ENCODE results near the gene WDR26. TPM values are rescaled to one million over a fixed set of nuclear protein-coding genes. Genes with fewer than 3 reads are reported as not detected.

Gene WDR26
- total RNA-seq, 3 donors from 2014 or later, result 88.5 to 108 (median 108) TPM

DNA sequence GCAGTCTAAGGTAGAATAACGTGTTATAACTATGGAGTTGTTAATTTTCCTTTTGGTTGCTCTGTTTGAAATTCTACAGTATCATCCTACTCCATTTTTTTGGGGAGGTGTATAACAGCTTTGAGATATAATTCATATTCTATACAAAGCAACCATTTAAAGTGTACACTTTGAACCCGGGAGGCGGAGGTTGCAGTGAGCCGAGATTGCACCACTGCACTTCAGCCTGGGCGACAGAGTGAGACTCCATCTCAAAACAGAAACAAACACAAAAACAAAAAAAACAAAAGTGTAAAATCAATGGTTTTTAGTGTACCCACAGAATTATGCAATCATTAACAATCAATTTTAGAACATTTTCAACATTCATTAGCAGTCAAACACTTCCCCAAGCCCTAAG lies 44.1 kb downstream of the WDR26 start:
- no peaks in the 10 kb centered on the region for H3K27me3 ChIP-seq
- H3K27ac ChIP-seq, result no peak overlapping the region
- peaks cover 0 to 4% of the 10 kb centered on the region in 2 donors for H3K4me1 ChIP-seq
- H3K4me3 ChIP-seq, result no peak overlapping the region
- no peaks in the 10 kb centered on the region for H3K9me3 ChIP-seq
- no peak for DNase-seq (ENCODE audit: low spot score in 2 of 2)
- TF ChIP-seq POLR2AphosphoS5 (IDR thresholded peaks at IDR 0.05) (no peak), POLR2A (IDR thresholded peaks at IDR 0.05) (no peak)
- TF ChIP-seq, protein P1, sequence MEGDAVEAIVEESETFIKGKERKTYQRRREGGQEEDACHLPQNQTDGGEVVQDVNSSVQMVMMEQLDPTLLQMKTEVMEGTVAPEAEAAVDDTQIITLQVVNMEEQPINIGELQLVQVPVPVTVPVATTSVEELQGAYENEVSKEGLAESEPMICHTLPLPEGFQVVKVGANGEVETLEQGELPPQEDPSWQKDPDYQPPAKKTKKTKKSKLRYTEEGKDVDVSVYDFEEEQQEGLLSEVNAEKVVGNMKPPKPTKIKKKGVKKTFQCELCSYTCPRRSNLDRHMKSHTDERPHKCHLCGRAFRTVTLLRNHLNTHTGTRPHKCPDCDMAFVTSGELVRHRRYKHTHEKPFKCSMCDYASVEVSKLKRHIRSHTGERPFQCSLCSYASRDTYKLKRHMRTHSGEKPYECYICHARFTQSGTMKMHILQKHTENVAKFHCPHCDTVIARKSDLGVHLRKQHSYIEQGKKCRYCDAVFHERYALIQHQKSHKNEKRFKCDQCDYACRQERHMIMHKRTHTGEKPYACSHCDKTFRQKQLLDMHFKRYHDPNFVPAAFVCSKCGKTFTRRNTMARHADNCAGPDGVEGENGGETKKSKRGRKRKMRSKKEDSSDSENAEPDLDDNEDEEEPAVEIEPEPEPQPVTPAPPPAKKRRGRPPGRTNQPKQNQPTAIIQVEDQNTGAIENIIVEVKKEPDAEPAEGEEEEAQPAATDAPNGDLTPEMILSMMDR (IDR thresholded peaks at IDR 0.05), result no peak
- H3K36me3 ChIP-seq, result no peaks in the 10 kb centered on the region
- intact Hi-C loops (cut with DNase I; ENCODE audit: low total_unique reads), result no loop called here

DNA sequence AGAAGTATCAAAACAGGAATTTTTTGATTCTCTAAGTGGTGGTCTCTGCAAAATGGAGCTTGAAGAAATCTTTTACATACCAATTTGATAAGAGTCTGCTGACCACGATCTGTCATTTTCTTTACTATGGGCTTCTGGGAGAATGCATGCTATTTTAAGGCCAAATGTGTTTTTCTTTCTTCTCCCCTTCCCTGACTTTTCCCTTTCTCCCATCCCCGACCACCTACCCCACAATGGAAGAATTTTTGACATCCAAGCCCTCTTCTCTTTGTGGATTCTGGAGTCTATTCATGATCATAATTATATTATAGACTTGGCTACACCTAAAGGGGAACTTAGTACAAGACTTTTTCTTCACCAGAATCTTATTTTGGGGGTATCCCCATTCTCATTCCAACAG lies 46.7 kb downstream of the WDR26 start:
- Histone ChIP-seq H3K27ac (no peak overlapping the region), H3K4me3 (no peak overlapping the region), H3K4me1 (peaks cover 0 to 4% of the 10 kb centered on the region in 2 donors), H3K9me3 (no peaks in the 10 kb centered on the region), H3K36me3 (no peaks in the 10 kb centered on the region), H3K27me3 (no peaks in the 10 kb centered on the region)
- no peak for DNase-seq (ENCODE audit: low spot score in 2 of 2)
- TF ChIP-seq POLR2A (IDR thresholded peaks at IDR 0.05) (no peak), POLR2AphosphoS5 (IDR thresholded peaks at IDR 0.05) (no peak)
- TF ChIP-seq, protein P1 (IDR thresholded peaks at IDR 0.05), result no peak
- intact Hi-C loops (cut with DNase I; ENCODE audit: low total_unique reads), result no loop called here

DNA sequence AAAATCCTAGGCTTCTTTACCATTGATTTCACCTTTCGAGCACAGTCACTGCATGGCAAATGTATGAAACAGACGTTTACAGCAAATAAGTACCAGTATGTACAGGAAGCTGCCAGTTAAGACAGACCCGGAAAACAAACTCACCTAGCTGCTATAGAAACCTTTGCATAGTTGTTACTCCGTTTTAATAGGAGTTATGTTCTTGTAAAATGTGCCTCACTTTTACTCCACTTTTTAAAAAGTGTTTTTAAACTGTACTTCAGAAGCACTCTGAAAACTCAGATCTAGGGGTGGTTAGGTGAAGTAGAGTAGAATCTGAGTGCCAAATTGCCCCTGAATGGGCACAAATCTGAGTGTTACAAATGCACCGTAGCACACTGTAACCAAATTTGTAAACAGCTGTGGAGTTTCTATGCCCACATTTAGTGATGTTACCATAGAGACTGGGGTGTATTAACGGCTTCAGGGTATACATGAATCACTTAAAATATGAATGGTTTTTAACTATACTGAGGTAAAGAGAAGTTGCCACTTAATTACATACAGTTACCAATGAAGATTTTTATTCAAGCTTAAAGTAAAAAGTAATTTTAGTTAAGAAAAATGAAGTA lies 47.2 kb downstream of the WDR26 start:
- Histone ChIP-seq H3K4me3 (no peak overlapping the region), H3K9me3 (no peaks in the 10 kb centered on the region), H3K27me3 (no peaks in the 10 kb centered on the region), H3K4me1 (peaks cover 0 to 4% of the 10 kb centered on the region in 2 donors), H3K36me3 (no peaks in the 10 kb centered on the region), H3K27ac (no peak overlapping the region)
- DNase-seq (ENCODE audit: low spot score in 2 of 2), result no peak
- intact Hi-C loops (cut with DNase I; ENCODE audit: low total_unique reads), result no loop called here
- TF ChIP-seq POLR2AphosphoS5 (IDR thresholded peaks at IDR 0.05) (no peak), POLR2A (IDR thresholded peaks at IDR 0.05) (no peak)
- TF ChIP-seq, protein P1 (IDR thresholded peaks at IDR 0.05), result no peak

- TF ChIP-seq POLR2A (IDR thresholded peaks at IDR 0.05) (no peak), POLR2AphosphoS5 (IDR thresholded peaks at IDR 0.05) (no peak)
- TF ChIP-seq, protein P1 (IDR thresholded peaks at IDR 0.05), result no peak
- intact Hi-C loops (cut with DNase I; ENCODE audit: low total_unique reads), result no loop called here
- H3K4me1 ChIP-seq, result peaks cover 0 to 4% of the 10 kb centered on the region in 2 donors
- H3K27me3 ChIP-seq, result no peaks in the 10 kb centered on the region
- no peak overlapping the region for H3K4me3 ChIP-seq
- H3K9me3 ChIP-seq, result no peaks in the 10 kb centered on the region
- no peaks in the 10 kb centered on the region for H3K36me3 ChIP-seq
- no peak for DNase-seq (ENCODE audit: low spot score in 2 of 2)
- no peak overlapping the region for H3K27ac ChIP-seq
Measured at GRCh38 chr1:224383218-224383617, 51.4 kb downstream of the WDR26 start.

GRCh38 chr1:224381880-224382548 lies 52.6 kb downstream of the WDR26 start:
- TF ChIP-seq, protein P1 (IDR thresholded peaks at IDR 0.05), result no peak
- TF ChIP-seq POLR2AphosphoS5 (IDR thresholded peaks at IDR 0.05), result no peak
- no peak for TF ChIP-seq POLR2A (IDR thresholded peaks at IDR 0.05)
- intact Hi-C loops (cut with DNase I; ENCODE audit: low total_unique reads), result no loop called here
- no peak overlapping the region for H3K27ac ChIP-seq
- H3K4me3 ChIP-seq, result no peak overlapping the region
- H3K4me1 ChIP-seq, result no peaks in the 10 kb centered on the region
- no peak for DNase-seq (ENCODE audit: low spot score in 2 of 2)
- H3K9me3 ChIP-seq, result no peaks in the 10 kb centered on the region
- H3K36me3 ChIP-seq, result no peaks in the 10 kb centered on the region
- H3K27me3 ChIP-seq, result no peaks in the 10 kb centered on the region

Data from breast epithelium (tissue), 4 donors.